ENCODE results near the gene CDKN1C.

Gene CDKN1C

GRCh38 chr11:2839395-2839943 lies 46.1 kb downstream of the CDKN1C start (continued):
- TF ChIP-seq TSHZ1 (tag by site-specific recombination; IDR thresholded peaks at IDR 0.05; ENCODE audit: borderline replicate concordance) (no peak), ZNF174 (tag by site-specific recombination; IDR thresholded peaks at IDR 0.05) (no peak), ZNF239 (tag by site-specific recombination; IDR thresholded peaks at IDR 0.05) (no peak), ZNF155 (tag by site-specific recombination; IDR thresholded peaks at IDR 0.05) (no peak), TRIM28 (IDR thresholded peaks at IDR 0.05; ENCODE audit: borderline replicate concordance, low read length) (no peak), HOXD13 (CRISPR knock-in tag; IDR thresholded peaks at IDR 0.05; ENCODE audit: borderline replicate concordance) (no peak), ZNF311 (tag by site-specific recombination; IDR thresholded peaks at IDR 0.05; ENCODE audit: borderline replicate concordance) (no peak), PATZ1 (tag by site-specific recombination; IDR thresholded peaks at IDR 0.05) (no peak), HOXA7 (CRISPR knock-in tag; IDR thresholded peaks at IDR 0.05; ENCODE audit: borderline replicate concordance) (no peak)
- TF ChIP-seq, protein P1, sequence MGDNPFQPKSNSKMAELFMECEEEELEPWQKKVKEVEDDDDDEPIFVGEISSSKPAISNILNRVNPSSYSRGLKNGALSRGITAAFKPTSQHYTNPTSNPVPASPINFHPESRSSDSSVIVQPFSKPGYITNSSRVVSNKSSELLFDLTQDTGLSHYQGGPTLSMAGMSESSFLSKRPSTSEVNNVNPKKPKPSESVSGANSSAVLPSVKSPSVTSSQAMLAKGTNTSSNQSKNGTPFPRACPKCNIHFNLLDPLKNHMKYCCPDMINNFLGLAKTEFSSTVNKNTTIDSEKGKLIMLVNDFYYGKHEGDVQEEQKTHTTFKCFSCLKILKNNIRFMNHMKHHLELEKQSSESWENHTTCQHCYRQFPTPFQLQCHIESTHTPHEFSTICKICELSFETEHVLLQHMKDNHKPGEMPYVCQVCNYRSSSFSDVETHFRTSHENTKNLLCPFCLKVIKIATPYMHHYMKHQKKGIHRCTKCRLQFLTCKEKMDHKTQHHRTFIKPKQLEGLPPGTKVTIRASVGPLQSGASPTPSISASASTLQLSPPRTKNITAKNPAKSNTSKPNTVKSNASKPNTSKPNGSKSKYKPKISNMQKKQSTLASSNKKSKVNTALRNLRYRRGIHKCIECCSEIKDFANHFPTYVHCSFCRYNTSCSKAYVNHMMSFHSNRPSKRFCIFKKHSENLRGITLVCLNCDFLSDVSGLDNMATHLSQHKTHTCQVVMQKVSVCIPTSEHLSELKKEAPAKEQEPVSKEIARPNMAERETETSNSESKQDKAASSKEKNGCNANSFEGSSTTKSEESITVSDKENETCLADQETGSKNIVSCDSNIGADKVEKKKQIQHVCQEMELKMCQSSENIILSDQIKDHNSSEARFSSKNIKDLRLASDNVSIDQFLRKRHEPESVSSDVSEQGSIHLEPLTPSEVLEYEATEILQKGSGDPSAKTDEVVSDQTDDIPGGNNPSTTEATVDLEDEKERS (tag by site-specific recombination; IDR thresholded peaks at IDR 0.05), result no peak

GRCh38 chr11:2838676-2839294 lies 46.8 kb downstream of the CDKN1C start:
- POLR2A ChIA-PET, result no interaction called here
- H3K4me1 ChIP-seq (ENCODE audit: control insufficient read depth, insufficient read depth, low read length), result no peaks in the 10 kb centered on the region
- CTCF ChIA-PET, result interaction anchor here (0.6 kb wide), 1 partner anchor 329 kb away, joined by 3 read pairs; no protein-coding TSS in a partner anchor
- no peak for TF ChIP-seq KLF10 (tag by site-specific recombination; IDR thresholded peaks at IDR 0.05)
- no peak for TF ChIP-seq HOXC10 (CRISPR knock-in tag; IDR thresholded peaks at IDR 0.05)
- no peak for TF ChIP-seq ZSCAN23 (tag by site-specific recombination; IDR thresholded peaks at IDR 0.05)
- no peak for TF ChIP-seq ZBTB21 (tag by site-specific recombination; IDR thresholded peaks at IDR 0.05)
- no peak for TF ChIP-seq ZNF549 (tag by site-specific recombination; IDR thresholded peaks at IDR 0.05)
- no peak for TF ChIP-seq ZNF324 (tag by site-specific recombination; IDR thresholded peaks at IDR 0.05)
- TF ChIP-seq, protein P2, sequence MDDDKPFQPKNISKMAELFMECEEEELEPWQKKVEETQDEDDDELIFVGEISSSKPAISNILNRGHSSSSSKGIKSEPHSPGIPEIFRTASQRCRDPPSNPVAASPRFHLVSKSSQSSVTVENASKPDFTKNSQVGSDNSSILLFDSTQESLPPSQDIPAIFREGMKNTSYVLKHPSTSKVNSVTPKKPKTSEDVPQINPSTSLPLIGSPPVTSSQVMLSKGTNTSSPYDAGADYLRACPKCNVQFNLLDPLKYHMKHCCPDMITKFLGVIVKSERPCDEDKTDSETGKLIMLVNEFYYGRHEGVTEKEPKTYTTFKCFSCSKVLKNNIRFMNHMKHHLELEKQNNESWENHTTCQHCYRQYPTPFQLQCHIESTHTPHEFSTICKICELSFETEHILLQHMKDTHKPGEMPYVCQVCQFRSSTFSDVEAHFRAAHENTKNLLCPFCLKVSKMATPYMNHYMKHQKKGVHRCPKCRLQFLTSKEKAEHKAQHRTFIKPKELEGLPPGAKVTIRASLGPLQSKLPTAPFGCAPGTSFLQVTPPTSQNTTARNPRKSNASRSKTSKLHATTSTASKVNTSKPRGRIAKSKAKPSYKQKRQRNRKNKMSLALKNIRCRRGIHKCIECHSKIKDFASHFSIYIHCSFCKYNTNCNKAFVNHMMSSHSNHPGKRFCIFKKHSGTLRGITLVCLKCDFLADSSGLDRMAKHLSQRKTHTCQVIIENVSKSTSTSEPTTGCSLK (tag by site-specific recombination; IDR thresholded peaks at IDR 0.05), result no peak
- no peak for TF ChIP-seq ZNF692 (tag by site-specific recombination; IDR thresholded peaks at IDR 0.05)
- TF ChIP-seq ZNF623 (tag by site-specific recombination; IDR thresholded peaks at IDR 0.05), result no peak
- TF ChIP-seq, protein P3, sequence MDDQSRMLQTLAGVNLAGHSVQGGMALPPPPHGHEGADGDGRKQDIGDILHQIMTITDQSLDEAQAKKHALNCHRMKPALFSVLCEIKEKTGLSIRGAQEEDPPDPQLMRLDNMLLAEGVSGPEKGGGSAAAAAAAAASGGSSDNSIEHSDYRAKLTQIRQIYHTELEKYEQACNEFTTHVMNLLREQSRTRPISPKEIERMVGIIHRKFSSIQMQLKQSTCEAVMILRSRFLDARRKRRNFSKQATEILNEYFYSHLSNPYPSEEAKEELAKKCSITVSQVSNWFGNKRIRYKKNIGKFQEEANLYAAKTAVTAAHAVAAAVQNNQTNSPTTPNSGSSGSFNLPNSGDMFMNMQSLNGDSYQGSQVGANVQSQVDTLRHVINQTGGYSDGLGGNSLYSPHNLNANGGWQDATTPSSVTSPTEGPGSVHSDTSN (CRISPR knock-in tag; IDR thresholded peaks at IDR 0.05), result no peak
- TF ChIP-seq ZNF830 (tag by site-specific recombination; IDR thresholded peaks at IDR 0.05; ENCODE audit: low read depth), result no peak
- TF ChIP-seq ZXDB (tag by site-specific recombination; IDR thresholded peaks at IDR 0.05), result no peak
- TF ChIP-seq ZNF624 (tag by site-specific recombination; IDR thresholded peaks at IDR 0.05), result no peak

More at GRCh38 chr11:2838676-2839294, 46.8 kb downstream of the CDKN1C start:
- Histone ChIP-seq H3K27ac (ENCODE audit: extremely low read depth, low read depth, low read length) (no peak overlapping the region), H3K36me3 (ENCODE audit: control insufficient read depth in 2 of 2, insufficient read depth in 1 of 2, low read length in 2 of 2) (no peaks in the 10 kb centered on the region), H3K4me3 (ENCODE audit: low read depth, low read length) (no peak overlapping the region), H3K9me3 (ENCODE audit: control insufficient read depth, insufficient read depth, low read depth, low read length) (no peaks in the 10 kb centered on the region)
